ENCODE results near the gene TAGLN2.

The TAGLN2 gene

DNA sequence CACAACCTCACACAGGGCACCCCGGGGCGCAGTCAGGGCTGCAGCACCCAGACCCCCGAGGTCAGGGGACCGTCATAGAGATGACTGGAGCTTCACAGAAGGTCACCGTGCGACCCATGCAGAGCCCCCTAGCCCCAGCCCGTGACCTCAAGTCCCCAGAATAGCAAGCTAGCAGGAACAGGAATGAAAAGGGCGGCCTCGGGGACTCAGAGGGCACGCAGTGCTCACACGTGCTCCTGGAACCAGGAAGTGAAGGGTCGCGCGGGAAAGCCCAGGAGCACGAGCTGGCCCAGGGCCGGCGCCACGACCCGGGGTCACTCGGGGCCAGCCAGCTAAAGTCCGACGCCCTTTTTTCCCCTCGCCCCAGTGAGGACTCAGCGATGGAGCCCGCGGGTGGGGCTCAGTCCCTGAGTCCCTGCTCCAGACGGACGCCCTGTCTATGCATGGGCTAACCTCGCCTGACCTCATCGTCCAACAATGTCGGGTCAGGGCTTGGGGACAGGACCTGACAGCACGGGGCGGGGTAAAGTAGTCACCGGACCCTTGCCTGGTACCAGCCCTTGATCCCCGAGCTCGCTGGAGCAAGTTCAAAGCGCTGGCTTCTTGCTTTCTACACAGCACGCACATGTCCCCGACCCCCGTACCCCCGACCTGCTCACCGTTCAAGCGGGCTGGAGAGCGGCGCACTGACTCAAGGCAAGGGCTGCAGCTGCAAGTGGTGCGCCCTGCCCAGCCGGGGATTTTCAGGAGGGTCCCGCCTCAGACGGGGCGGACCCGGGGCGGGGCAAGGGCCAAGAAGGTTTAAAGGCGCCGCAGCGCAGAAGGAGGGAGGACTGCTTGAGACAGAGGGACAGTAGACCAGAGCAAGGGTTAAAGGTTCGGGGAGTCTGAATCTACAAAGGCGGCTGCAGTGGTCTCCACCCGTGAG lies at the start of gene TAGLN2:
Gene TAGLN2, minus strand, starts transcription at position 717 of the 928 bp plus-strand sequence. CDS start 4,998 bp downstream, outside the sequence.
- peak; percentile 93 to 95 for DNase-seq

DNA sequence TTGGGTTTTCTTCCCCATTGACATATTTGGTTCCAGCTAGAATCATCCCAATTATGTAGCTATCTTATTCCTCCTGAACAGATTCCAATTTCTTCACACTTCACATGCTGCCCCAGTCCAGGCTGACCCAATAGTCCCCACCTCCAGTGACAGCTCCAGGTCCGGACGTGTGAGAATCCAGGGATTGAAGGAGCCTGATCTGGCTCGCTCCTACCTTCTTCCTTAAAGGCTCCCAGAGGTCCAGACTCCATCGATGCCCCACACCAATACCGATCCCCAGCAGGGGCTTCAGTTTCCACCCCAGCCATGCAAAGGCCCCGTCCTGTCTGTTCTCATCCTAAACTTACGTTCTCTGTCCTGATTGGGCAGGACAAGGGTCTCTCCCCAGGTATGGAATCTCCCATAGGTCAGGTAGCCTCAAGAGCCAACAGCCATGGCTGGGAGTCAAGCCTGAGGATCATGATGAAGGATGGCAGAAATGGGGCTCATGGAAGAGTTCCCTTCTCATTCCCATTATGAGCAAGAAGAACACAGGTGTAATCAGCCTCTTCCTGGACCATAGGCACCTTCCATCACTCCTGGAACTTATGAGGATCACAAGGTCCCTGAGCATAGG lies 49.2 kb upstream of the TAGLN2 start:
- no peak for DNase-seq

DNA sequence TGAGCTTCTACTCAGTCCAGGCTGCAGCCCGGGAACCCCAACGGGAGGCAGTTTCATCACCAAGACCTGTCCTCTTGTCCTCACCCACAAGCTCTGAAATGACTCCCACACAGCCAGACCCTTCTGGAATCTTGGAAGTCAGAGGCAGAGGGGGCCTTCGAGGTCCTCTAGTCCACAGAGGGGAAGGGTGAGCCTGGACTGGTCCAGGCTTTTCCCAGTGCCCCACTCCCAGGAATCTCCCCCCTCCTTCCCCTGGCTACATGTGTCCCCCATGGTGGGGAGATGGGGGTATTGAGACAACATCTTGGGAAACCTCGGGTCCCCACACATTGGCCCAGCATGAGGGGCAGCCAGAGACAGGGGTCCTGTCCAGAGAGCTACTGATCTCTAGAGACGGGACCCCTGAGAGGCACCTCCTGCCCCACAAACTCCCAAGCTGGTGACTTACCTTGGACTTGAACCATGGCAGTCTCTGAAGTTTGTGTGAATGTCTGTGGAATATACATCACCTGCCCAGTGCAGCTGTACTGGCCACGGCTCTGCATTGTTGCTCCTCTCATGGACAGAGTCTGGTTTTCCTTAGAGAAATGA lies 48.1 kb upstream of the TAGLN2 start:
- DNase-seq: no peak

DNA sequence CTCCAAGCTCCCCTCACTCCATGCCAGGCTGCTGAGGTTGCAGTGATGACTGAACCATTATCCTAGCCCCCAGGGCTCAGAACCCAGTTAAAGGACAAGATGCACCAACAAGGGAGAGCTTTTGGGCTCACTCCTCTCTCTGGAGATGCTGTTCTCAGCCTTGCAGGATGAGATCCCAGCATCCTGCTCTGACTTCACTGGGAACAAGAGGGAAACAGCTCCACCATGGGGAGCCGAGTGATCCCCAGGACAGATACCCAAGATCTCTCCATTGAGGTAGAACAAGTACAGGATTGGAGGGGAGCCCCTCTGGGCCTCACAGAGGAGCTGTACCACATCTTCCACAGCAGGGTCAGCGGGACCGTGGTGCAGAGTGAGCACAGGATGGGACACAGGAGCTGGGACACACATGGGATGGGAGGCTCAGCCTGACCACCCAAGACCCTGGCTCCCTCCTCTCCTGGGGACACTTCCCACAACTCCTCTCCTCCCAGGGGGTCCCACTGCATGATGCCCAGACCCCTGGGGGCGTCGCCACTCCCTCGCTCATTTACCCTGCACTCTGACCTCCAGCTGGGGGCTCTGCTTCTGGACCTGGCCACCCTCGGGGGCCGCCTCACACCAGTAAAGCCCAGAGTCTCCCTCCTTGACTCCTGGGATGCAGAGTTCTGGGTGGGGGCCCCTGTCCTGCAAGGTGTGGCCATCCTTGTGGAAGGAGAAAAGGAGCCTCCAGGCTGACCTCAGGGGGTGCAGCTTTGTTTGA lies 47.3 kb upstream of the TAGLN2 start:
- no peak for DNase-seq

DNA sequence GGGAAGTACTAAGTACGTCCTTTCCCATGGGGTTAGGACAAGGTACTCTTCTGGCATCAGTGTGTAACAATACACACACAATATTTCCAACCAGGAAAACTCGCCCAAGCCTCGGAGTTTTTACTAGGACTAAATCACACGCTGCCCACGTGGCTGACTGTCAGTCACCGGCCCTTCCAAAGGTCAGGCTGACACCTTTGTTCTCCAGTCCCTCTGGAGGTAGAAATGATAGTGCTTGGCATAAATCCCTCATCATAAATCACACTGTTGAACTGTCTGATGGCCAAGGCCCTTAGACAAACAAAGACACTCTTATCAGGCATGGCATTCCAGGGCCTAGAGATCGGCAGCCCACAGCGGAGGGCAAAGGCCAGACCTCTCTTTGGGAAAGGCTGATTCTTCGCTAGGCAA lies 45.6 kb upstream of the TAGLN2 start:
- no peak for DNase-seq

DNA sequence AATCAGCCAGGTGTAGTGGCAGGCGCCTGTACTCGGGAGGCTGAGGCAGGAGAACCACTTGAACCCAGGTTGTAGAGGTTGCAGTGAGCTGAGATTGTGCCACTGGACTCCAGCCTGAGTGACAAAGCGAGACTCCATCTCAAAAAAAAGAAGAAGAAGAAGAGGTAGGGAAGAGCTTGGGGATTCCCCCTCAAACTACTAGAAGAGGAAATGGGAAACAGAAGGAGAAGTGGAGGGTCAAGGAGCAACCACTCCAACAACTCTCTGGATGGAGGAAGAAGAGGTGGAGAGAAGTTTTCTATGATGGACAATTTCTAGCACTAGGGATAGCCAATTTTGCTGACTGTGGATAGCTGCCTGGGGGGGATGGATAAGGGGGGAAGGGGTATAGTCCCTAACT lies 43.6 kb upstream of the TAGLN2 start:
- no peak for DNase-seq

DNA sequence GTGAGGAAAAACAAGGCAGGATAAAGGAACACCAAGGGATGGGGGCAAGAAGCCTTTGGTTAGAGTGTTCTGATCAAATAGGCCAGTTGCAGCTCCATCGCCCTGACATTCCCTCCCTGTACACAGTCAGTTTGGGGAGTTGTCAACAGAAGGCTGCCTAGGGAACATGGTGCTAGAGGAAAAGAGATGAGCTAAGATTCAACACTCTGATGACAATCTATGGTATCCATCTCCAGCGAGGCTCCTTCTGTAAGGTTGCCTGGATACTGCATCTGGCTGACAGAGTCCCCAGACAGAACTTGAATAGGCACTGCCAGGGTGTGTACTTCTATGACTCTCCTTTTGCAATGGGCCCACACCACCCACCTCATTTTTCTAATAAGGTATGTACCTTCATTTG lies 40.0 kb upstream of the TAGLN2 start:
- DNase-seq: no peak

DNA sequence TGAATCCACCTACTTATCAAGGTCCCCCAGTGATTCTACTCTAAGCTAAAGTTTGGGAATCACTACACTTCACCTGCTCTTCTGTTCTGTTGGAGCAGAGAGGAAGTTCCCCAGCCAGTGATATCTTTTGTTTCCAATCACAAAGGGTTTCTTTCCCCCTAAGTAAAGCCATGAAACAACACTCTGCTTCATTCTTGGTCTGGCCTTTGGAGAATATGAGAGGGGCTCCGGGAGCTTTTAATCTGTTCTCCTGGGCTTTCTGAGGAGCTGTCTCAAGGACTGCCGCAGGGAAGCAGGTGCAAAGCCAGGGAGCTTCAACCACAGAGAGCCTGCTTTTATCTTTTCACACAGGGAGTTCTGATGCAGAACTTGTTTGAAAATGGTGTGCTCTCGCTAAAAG lies 38.8 kb upstream of the TAGLN2 start:
- DNase-seq: no peak

DNA sequence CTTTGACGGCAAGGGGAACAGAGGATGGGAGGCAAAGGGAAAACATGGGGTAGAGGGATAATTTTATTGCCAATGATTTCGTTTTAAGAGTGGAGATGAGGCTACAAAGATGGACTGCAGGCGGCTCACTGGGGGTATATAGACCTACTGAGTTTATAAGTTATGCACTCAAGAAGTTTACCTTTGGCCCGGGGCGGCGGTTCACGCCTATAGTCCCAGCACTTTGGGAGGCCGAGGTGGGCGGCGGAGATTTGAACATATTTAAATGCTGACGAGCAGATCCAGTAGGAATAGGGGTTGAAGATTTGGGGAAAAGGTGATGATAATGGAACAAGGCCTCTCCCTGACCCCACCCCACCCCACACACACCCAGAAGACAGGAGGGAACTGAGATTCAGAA lies 36.9 kb upstream of the TAGLN2 start:
- DNase-seq: no peak

DNA sequence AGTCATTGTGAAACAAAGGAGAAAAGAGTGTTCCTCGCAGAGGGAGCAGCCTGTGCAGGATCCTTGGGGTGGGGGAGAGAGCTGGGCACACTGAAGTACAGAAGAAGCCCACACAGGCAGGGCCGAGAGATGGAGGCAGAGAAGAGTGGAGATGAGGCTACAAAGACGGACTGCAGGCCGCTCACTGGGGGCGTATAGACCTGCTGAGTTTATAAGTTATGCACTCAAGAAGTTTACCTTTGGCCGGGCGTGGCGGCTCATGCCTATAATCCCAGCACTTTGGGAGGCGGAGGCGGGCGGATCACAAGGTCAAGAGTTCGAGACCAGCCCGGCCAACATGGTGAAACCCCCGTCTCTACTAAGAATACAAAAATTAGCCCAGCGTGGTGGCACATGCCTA lies 36.3 kb upstream of the TAGLN2 start:
- DNase-seq: no peak

DNA sequence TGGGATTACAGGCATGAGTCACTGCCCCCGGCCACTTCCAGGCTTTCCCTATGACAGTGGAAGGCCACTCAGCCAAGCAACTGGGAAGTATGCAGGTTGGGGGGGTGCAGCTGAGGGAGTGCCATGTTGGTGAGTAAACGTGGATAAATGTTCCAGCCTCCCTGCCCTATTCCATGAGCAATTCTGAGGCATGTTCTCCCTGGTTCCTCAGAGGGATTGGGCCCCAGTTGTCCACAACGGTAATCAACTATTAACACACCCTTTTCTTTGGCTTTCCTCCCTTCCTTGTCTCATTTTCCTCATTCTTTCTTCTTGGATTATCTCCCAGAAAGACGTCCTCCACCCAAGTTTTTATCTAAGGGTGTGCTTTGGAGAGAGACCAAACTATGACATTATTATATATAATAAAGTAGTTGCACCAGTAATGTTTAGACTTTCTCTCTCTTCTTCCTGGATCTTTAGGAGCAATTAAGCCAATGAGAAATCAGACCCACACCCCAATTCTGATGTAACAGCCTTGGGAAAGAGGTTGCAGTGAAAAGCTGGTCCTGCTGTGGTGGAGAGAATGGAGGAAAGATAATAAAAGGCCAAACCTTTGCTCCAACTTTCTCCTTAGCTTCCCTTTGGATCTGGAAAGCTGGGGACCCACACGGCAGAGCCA lies 35.5 kb upstream of the TAGLN2 start:
- no peak for DNase-seq

DNA sequence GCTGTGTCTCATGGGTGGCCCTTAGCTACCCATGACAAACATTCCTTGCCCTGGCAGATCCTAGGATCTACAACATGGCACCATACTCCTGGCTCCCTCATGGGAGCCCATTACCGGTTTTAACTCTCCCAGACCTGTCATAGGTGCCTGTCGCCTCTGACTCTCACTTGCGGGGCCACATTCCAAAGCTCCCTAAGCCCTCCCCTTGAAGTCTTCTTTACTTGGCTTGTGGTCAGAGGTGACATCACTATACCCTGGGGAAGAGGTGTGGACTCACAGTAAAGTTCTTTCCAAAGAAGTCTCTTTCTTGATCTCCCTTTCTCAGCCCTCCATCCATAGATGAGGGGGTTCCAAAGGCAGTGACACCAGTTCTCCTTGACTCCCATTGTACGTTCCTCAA lies 34.1 kb upstream of the TAGLN2 start:
- DNase-seq: no peak

DNA sequence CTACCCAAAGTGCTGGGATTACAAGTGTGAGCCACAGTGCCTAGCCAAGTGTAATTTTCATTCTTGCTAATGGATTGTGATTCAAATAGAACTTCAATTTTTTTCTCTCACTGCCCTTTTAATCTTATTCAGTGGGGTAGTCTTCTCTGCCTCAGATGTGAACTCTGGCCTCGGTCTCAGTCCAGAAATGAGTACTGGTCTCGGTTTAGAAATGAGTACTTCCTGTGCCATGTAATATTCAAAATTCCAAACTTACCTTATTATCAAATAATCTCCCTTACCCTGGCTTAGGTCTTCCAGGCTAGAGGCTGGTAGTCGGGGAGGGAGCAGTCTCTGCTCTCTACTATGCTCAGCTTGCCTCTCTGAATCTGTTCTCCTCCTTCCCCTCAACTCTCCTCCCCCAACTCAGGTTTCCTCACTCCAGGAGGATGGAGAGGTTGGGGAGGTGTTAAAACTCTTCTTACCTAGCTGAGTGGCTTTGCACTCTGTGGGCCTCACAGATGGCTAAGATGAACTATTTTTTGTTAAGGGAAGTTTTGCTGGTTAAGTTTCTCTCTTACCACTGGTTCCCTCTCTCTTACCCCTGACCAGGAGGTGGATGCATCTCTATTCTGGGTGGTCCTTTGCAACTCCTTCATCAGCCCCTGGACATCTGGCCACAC lies 33.5 kb upstream of the TAGLN2 start:
- no peak for DNase-seq

DNA sequence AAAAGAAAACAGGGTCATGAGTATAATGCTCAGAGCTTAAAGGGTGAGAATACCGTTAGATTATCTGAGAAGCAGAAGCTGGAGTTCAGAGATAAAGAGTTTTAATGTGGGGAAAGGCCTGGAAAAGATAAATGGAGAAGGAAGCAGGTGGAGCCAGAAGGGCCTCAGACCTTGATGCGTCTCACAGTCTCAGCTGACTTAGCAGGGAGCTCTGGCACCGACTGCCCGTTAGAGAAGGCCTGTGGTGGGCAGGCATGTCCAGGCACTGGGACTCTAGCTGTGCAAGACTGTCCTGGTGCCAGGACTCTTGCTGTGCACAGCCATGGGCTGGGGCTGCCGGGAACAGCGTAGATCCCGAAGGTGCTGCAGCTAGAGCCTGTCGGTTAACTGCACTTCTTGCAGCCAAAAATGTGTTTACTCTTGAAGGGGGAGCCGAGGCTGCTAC lies 32.5 kb upstream of the TAGLN2 start:
- no peak for DNase-seq

DNA sequence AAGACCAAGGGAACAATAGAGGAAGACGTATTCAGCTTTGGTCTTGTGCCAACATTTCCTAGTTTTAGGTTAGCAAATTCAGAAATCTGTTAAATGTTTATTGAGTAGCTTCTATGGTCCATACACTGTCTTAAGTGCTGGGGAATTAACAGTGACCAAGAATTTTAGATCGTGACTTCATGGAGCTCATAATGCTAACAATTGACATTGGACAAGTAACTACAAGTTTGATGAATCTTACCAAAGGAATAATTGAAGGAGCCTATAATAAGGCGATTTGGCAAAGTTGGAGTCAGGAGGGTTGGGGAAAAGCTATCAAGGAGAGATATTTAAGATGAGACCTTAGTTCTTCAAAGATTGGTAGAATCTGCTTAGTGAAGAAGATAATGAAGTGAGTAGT lies 30.1 kb upstream of the TAGLN2 start:
- no peak for DNase-seq

DNA sequence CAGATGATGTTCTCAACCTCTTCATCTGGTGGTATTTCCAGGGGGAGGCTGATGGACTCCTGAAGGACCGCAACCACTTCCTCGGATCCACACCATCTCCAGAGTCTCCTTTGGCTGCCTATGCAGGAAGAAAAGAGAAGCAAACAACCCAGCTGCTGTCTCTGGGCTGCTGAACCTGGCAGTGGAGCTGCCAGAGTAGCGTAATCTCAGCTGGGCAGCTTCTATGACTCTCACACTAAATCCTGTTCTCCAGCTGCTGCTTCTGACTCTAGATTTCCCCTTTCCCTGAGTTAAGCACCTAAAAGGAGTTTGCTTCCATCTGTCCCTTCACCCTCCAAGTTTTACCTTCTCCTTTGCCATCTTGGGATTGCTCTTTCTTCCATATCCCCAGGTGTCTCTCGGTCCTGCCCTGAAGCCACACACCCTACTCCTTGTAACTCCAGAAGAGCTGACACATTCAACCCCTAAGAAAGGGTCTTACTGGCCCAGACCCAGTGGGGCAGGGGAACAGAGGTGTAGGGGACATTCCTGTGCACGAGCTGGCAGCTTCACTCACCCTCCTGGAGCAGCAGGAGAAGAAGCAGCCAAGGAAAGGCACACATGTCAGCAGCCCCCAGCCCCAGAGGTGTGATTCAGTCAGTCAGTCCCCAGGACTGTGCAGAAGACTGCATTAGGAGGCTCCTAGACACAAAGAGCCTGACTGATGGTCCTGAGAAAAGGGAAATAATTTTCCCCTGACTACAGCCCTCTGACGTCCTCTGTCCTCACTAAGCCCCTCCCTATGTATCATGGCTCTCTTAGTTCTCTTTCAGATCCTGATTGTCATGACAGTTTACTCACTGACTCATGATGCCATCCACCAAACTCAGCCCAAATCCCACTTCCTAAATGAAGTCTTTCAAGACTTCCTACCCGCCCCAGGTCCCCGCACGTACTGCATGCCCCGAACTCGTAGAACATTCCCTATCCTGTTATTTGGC lies 28.5 kb upstream of the TAGLN2 start, which contains the start of gene SLAMF9:
Gene SLAMF9, minus strand, starts transcription at position 702 of the 980 bp plus-strand sequence. Its CDS starts 100 bp downstream, at position 602.
- peak in 1 of 2 donors; percentile 32 for DNase-seq

DNA sequence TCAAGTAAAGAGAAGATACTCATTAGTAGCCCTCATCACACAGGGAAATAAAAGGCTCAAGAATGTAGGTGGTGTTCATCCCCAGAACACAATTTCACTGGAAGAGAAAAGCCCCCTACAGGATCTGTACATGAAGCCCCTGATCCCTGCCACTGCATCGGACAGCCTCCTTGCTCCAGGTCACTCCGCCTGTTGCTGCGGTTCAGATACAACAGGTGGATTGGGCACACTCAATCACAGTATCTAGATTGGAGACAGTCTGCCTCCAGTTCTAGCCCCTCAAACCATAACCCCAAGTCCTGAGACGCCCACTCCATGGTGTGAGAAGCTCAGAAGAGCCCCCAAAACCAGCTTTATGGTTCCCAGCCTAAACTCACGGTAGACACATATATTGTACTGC lies 27.6 kb upstream of the TAGLN2 start:
- DNase-seq: no peak

DNA sequence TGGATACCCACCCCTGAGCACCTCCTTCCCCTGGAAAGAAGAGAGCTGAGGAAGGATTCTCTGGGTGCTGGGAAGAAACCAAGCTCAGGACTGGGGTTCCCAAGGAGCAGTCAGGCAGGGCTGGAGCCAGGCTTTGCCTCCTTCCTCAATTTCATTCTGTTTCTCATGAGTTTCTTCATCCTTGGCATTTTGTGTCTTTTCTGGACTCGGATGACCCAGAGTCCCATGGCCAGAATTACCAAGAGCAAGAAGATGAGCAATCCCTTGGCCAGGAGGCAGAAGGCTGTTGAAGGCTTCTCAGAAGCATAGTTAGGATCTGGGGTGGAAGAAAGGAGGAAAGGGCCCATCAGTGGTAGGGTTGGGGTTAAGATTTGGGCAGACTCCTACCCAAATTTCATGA lies 26.2 kb upstream of the TAGLN2 start:
- no peak for DNase-seq

DNA sequence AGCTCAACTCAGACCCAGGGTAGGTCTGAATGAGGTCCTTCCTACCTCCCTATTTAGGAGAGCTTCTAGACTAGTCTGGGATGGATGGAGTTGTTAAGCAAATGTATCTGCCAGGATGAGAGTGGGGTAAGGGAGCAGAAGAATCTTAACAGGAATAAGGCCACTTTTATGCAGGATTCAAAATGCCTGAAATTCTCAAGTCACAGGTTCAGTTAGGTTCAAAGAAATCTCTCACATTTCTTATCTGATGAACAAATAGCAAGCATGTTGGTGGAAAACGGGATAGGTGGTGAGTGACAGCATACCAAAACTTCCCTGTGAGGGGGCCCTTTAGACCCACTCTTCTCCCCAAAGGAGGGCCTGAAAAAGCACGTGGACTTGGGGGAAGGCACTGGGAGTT lies 25.7 kb upstream of the TAGLN2 start:
- DNase-seq: no peak

DNA sequence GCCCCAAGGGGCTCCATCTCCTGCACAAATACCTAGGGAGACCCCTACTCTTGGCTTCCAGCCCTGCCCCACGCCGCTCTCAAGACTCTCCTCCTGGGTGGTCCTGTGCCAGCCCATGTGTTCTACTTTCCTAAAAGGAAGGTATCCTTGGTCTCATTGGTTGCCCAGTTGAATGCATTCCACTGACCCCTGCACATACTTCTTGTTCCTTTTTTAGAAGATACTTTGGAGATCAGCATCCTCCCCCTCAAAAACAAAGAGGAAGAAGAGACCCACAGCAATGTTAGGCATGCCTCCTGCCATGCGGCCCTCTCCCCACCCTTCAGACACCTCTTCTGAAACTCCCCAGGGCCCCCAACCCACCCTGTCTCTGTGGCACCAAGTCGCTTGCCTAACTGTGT lies 24.7 kb upstream of the TAGLN2 start:
- DNase-seq: no peak

DNA sequence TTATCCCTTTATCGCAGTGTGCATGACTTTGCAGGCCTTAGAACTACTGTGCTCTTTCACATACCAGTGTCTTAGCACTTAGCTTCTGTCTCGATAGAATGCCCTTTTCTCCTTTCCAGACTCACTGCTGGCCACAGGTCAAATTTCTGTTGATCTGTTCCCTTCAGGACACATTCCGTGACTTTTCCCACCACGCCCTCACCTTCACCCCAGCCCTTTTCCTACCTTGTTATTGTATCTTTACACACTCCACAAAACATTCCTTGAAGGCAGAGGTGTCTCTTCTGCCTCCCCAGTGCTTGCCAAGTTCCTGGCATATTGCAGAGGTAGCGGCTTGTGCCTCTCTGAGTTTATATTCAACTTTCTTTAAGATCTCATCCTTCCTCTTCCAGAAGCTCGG lies 23.8 kb upstream of the TAGLN2 start:
- no peak for DNase-seq
